Epithelial cell of alveolus of lung (primary cell): ENCODE results near the gene MORC4. TPM values are rescaled to one million over a fixed set of nuclear protein-coding genes. Genes with fewer than 3 reads are reported as not detected.

Experiments
- total RNA-seq: library from RNA; depleted of rRNA; stranded (reverse); fragments of >200 nt; gene quantifications from 2 replicates; pipeline ENCODE4 v1.2.1, GENCODE V29; 2015

The MORC4 gene
- 12.2 and 21.1 TPM in 2 replicates for total RNA-seq

GRCh38 chrX:107000013-107000515, at the start of gene MORC4:
TSS of gene MORC4 (minus strand) at chrX:107000212. CDS start at chrX:106999969, 243 bp downstream.

DNA sequence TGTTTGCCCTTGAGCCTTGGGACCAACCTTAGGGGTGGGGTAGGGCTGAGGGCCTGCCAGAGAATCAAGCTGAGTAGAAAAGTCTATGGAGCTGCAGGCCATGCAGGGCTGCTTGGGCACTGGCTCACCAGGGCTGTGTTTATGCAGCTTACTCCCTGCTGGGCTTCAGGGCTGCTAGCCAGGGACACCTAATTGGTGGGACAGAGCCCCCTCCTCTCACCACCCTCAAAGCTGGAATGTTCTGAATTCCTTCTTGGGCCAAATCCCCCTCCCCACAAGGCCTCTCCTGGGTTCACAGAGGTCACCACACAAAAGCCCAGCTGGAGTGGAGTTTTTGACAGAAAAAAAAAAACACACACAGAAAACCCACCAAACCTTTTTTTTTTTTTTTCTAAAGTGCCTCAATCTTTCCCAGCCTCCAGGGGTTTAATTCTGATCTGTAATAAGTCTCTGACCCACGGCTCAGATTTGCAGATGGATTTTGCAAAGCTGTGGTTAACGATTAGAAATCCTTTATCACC, 80.0 kb downstream of the MORC4 start, which contains the start of gene CLDN2:
Gene CLDN2, plus strand, starts transcription at position 471 of the 521 bp plus-strand sequence. CDS start 7,827 bp downstream, outside the sequence.

GRCh38 chrX:106903291-106903824, 96.7 kb downstream of the MORC4 start, which contains the start of gene RIPPLY1:
TSS of gene RIPPLY1 (minus strand) at chrX:106903341. CDS start at chrX:106903287, 54 bp downstream.

Other genes with a start within 250 kb of the MORC4 start
- gene TBC1D8B, start 197.5 kb downstream of the MORC4 start, total RNA-seq: 9.3 and 10.0 TPM in 2 replicates
- gene RIPPLY1, start 96.9 kb downstream of the MORC4 start, total RNA-seq: not detected in 2 replicates
- not detected in 2 replicates for gene CLDN2, start 79.8 kb downstream of the MORC4 start, total RNA-seq
- gene RBM41, start 118.6 kb upstream of the MORC4 start, total RNA-seq: 4.9 and 12.5 TPM in 2 replicates
- 0.72 TPM in 1 of 2 replicates, not detected in the other for gene NUP62CL, start 206.2 kb upstream of the MORC4 start, total RNA-seq
- gene DNAAF6, start 206.4 kb upstream of the MORC4 start, total RNA-seq: not detected in 2 replicates